NCI-H524 treated with DMSO at 0.1 percent for 48 hours (cell line): ENCODE results near the gene CADM4.
A peak's percentile ranks its signal among the peaks of the same experiment; 100 is the strongest.
"Not testable (repeated sequence)": the region's sequence is repeated elsewhere in the genome, so short reads cannot be mapped to it uniquely, and the experiment has no call there.

Experiments
- DNase-seq: peaks from one replicate; lab custom pipeline; 2025; lab: John Stamatoyannopoulos, UW

Gene CADM4

DNA sequence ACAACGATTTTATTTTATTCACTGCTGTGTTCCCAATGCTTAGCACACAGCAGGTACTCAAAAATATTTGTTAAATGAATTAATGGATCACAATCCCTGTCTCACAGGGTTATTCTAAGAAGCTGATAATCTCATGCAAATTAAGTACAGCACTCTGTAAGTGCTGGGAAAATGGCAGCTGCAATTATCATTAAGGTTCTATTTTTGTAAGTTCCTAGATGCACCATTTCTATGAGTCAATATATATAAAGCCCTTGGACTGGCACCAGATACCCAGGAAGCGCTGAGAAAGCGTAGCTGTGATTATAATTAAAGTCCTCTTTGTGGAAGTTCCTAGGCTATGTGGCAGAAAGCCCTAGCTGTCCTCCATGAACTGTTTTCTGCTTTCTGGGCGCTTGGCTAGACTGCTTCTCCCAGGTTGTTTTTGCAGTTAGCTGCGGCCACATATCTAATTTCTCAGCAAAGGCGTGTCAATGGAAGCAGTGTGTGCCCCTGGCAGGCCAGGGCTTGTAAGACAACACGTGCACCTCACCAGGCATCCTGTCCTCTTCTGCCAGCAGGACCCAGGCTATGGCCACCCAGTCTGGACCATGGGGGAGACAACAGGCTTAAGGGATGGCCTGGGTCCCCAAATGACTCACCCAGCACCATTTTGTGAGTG lies 33.0 kb downstream of the CADM4 start:
- DNase-seq, result no peak

DNA sequence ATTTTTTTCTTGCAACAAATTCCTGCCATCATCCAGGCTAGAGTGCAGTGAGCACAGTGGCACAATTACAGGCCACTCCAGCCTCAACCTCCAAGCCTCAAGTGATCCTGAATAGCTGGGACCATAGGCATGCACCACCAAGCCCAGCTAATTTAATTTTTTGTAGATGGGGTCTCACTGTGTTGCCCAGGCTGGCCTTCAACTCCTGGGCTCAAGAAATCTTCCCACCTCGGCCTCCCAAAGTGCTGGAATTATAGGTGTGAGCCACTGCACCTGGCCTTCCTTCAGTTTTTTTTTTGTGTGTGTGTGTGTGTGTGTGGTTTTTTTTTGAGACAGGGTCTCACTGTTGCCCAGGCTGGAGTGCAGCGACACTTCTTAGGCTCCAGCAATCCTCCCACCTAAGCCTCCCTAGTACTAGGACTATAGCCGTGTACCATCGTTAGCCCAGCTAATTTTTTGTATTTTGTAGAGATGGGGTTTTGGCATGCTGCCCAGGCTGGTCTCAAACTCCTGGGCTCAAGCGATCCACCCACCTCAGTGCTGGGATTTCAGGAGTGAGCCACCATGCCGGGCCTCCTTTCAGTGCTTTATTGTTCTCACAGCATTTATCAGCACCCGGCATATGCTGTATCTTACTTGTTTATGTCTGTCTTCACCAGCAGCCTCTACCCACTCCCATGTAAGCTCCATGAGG lies 33.6 kb downstream of the CADM4 start:
- no peak for DNase-seq

DNA sequence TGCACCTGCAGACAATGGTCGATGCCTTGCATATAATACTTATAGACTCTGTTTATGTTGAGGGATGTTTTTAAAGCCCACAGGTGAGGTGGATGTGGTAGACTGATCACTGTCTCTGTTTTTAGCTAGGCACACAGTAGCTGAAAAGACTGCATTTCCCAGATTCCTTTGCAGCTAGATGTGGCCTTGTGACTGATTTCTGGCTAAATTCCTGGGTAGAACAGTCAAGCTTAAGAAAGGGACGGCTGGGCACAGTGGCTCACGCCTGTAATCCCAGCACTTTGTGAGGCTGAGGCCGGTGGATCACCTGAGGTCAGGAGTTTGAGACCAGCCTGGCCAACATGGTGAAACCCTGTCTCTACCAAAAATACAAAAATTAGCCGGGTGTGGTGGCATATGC lies 39.3 kb downstream of the CADM4 start:
- not testable (repeated sequence) for DNase-seq

DNA sequence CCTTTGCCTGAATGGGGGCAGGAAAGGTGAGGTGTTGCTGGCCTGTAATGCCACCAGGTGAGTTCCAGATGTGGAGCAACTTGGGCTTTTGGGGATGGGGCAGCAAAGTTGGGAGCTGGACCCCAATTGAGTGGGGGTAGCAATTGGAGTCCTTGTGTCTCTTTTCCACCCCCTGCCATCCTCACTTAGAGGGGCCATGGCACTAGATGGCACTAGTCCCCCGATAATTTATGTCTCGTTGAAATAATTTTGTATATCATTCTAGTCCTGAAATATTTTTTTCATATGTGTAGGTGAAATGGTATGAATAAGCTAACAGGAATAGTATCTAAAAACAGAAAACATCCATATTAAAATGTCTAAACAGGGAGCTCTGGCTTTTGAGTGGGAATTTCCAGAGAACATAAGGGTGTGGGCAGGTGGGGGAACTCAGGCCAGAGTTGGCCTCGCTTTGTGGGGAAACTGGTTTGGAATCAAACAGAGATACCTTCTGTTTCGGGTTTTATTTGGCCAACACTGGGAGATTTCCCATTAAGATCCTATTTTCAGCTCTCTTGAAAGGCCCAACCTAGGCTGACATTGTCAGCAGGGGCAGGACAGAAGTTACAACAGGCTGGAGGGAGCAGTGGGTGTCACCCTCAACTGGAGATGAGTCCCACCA lies 39.9 kb downstream of the CADM4 start:
- no peak for DNase-seq

DNA sequence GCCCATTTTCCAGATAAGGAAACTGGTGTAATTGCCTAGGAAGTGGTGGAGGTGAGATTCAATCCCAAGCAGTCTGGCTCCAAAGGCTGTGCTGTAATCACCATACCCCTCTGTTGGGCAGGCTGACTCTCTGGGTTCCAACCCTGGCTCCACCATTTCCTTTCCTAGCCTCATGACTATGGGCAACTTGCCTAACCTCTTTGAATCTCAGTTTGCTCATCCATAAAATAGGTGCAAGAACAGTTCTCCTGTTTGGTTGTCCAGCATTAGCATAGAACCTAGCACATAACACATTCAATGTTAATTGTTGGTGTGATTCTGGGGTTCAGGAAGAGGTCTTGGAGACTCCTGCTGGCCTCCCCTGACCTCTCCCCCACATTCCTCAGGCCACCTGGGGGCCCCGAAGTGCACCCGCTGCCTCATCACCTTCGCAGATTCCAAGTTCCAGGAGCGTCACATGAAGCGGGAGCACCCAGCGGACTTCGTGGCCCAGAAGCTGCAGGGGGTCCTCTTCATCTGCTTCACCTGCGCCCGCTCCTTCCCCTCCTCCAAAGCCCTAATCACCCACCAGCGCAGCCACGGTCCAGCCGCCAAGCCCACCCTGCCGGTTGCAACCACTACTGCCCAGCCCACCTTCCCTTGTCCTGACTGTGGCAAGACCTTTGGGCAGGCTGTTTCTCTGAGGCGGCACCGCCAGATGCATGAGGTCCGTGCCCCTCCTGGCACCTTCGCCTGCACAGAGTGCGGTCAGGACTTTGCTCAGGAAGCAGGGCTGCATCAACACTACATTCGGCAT lies 41.0 kb downstream of the CADM4 start:
- DNase-seq, result no peak

DNA sequence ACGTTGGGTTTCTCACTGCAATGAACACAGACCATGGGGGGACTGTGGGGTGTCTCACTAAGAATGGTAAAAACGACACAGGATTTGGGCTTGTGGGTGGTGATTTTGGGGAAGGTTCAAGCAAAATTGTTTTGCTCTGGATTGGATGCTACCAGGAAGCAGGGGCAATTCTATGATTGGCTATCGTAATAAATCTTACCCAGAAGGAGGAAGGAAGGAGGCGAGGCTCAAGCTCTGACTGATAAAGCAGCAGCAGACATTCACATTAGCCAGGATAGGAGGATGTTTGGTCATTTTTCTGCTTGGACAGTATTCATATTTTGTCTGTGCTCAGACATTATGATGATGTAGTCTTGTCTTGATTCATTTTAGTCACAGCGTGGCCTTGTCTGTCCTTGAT lies 41.8 kb downstream of the CADM4 start:
- DNase-seq, result no peak

DNA sequence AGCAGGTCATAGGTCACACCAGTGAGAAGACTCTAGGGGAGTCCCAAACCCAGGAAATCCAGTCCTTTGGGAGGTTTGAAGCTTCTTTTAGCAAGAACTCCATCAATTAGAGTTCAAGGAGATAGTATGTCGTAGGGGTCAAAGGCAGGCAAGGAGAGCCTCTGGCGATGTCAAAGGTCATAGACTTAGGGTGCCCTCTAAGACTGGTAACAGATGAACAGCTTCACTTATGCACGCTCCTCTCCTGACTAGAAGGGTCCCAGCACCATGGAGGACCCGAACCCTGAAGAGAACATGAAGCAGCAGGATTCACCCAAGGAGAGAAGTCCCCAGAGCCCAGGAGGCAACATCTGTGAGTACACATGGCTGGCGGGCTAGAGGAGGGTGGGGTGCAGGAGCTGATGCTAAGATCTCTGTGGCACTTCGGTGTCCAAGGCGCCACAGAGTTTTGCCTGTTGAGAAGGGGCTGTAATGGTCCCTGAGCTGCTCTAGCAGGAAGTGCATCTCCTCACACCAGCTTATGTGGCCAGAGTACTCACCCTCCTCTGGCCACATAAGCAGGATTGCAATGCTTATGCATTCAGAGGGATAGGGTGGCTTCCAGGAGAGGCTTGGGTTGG lies 42.7 kb downstream of the CADM4 start:
- DNase-seq, result no peak

DNA sequence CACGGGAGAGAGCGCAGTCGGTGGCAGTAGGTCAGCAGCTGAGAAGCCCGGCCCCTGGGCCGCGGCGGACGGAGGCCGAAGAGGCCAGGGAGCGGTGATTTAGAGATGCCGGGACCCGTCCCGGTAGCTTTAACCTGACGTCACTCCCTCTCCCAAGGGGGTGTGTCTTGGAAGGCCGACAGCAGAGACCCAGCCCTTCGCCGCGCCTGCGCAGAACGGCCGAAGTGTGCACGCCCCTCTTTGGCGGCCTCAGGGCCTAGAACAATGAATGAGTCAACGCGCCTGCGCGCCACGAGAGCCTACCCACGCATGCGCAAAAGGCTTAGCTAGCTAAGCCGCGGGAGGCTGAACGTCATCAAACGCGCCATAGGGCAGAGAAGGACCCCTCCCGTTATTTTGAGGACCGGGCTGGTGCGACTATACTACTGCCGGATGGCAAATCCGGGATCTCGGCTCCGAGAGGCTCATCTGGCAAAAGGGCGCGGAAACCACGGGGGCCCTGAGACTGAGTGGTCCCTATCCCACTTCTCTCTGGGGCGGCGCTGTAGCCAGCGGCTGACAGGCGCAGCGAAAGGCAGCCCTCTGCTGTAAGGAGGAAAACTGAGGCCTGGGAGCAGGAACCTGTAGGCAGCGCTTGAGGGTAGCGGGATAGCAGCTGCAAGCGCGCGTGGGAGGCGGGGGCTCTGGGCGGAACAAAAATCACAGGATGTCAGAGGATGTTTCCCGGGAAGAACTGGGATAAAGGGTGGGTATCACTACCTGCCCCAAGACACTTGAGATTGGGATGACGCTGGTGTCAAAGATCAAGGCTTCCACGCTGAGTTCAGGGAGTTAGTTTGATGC lies 43.4 kb downstream of the CADM4 start, which contains the start of the genes IRGQ and ZNF576:
TSS of gene IRGQ (minus strand) at position 136 of the 843 bp plus-strand sequence. CDS start 796 bp downstream, outside the sequence.
TSS of gene ZNF576 (plus strand) at position 597 of the 843 bp plus-strand sequence. CDS start 514 bp downstream, outside the sequence.
- DNase-seq, result peak; percentile 81

DNA sequence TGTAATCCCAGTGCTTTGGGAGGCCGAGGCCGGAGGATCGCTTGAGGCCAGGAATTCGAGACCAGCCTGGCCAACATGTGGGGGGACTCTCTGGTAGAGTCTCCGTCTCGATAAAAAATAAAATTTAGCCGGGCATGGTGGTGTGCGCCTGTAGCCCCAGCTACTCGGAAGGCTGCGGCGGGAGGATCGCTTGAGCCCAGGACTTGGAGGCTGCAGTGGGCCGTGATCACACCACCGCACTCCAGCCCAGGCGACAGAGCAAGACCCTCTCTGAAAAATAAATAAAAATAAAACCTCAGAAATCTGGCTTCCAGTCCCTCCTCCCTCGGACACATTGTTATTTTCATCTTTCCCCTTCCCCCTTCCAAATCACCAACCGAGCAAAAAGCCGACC lies 44.0 kb downstream of the CADM4 start:
- DNase-seq, result no peak

DNA sequence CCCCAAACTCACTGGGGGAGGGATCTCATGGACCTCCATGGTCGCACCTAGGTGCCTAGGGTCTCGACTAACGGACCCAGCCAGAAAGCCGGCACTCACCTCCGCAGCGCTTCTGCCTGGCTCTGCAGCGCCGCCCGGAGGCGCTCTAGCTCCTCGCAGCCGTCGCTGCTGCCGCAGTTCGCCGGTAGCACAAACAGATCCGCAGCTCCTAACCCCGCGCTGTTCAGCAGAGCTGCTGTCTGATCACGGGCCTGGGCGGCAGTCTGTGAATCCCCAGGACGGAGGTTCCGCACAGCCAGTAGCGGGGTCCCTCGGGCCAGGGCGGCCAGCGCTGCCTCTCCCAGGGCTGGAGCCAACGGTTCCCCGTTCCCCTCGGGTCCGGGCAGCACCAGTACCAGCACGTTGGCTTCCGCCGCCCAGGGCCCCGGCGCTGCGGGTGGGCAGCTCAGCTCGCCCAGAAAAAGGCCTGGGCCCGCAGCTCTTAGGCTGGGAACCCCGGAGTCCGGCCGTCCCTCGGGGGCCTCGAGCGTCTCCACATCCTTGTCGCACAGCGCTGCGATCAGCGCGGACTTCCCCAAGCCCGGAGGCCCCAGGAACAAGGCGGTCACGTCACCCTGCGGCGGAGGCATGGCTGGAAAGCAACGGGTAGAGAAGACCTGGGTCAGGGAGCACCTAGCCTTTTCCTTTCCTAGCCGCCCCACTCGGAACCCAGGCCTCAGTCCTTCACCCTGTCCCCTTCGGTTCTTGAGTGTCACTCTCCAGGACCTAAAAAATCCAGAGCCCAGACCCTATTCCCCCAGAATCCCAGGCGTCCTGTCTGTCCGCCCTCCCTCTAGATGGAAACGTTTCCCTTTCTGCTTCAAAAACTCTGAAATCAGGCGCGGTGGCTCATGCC lies 44.7 kb downstream of the CADM4 start:
- no peak for DNase-seq

DNA sequence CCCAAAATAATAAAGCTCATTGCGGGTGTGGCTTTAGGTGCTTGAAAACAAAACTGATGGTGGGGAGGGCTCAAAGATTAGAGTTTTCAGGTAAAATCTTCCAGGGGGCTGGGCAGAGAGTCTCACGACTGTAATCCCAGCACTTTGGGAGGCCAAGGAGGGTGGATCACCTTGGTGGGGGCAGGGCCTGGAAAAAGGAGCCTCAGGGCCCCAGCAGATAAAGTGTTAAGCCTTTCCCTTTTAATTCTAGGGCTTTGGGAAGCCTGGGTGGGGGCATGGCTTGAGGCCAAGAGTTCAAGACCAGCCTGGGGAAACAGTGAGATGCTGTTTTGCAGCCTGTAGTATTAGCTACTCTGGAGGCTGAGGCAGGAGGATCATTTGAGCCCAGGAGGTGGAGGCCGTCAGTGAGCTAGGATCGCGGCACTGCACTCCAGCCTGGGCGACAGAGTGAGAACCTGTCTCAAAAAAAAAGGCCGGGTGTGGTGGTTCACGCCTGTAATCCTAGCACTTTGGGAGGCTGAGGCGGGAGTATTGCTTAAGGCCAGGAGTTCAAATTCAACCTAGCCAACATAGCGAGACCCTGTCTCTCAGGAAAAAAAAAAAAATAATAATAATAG lies 45.5 kb downstream of the CADM4 start:
- no peak for DNase-seq

DNA sequence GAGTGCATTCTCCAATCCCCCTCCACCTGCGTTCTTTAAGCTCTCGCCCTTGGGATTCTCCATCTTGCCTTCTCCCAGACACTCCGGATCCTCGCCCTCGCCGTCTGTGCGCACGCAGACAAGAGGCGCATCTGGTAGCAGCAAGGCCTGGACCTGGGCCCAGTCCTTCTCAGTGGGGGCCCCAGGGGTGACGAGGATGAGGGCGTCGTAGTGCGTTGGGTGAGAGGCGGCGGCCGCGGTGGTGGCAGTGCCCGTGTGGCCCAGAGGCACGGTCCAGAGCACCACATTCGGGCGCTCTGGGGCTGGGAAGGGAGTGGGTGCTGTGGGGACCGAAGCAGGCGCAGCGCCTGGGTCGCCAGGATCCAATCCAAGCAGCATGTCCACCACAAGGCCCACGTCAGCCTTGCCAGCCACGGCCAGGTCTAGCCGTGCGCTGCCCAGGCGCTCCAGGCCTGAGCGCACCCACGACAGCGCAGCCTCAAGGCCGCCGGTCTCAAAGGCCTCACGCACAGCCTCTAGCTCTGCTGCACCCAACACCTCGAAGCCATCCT lies 46.8 kb downstream of the CADM4 start:
- DNase-seq, result no peak

DNA sequence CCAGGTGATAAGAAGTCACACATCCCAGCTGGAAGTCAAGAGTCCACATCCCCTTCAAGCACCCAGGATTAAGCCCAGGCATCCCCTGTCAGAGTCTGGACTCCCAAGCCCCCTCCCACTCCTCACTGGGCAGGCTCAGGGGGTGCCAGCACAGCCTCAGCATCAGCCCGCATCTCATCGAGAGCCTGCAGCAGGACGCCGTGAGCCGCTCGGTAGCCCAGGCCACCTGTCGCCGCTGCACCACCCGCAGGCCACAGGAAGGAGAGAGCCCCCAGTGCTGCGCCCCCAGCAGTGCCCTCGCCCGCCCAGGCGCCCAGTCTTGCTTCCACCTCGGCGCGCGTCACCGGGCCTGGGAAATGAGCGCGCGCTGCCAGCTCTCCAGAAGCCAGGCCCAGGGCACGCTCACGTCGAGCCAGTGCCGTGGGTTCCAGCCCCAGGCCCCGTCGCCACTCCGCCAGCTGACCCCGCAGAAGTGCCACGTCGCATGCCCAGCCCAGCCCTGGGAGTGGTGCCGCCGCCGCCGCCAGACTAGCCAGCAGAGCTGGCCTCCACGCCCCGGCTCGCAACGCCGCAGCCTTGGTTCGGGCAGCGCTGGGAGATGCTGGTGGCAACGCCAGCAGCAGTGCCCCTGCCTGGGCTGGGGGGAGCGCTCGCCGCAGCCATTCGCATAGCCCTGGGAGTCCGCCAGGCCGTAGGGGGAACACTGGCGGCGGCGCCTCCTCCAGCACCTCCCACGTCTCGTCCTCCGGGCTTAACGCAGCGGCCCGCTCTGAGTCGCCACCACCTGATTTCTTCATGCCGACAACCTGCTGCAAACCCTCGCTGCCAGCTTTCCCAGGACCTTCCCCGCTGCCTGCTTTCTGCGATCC lies 47.5 kb downstream of the CADM4 start:
- no peak for DNase-seq

DNA sequence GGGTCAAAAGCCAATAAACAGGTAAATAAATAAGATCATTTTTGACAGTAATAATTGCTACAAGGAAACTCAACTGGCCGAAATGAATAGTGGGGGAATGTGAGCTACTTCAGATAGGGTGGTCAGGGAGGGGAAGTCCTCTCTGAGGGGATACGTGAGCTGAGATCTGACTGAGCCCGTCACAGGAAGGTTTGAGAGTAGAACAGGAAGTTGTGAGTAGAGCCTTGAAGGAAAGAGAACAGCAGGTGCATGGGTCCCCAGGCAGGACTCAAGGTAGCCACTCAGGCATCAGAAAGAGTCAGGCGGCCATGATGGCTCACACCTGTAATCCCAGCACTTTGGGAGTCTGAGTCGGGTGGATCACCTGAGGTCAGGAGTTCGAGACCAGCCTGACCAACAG lies 50.0 kb downstream of the CADM4 start:
- DNase-seq, result no peak

DNA sequence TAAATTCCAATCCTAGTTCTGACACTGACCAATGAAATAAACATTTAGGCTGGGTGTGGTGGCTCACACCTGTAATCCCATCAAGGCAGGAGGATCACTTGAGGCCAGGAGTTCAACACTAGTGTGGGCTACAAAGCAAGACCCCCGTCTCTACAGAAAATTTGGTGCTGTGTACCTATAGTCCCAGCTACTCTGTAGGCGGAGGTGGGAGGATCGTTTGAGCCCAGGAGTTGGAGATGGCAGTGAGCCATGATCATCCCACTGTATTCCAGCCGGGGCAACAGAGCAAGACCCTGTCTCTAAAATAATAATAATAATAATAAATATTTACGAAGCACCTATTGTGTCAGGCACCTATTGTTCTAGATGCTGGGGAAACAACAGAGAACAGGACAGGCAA lies 50.4 kb downstream of the CADM4 start:
- DNase-seq, result no peak

DNA sequence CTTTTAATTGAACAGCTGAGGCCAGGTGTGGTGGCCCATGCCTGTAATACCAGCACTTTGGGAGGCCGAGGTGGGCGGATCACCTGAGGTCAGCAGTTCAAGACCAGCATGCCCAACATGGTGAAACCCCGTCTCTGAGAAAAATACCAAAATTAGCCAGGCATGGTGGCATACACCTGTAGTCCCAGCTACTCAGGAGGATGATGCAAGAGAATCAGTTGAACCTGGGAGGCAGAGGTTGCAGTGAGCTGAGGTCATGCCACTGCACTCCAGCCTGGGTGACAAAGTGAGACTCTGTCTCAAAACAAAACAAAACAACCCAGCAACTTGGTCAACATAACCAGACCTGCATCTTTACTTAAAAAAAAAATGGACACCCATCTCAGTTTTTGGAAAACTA lies 52.6 kb downstream of the CADM4 start:
- DNase-seq, result not testable (repeated sequence)

DNA sequence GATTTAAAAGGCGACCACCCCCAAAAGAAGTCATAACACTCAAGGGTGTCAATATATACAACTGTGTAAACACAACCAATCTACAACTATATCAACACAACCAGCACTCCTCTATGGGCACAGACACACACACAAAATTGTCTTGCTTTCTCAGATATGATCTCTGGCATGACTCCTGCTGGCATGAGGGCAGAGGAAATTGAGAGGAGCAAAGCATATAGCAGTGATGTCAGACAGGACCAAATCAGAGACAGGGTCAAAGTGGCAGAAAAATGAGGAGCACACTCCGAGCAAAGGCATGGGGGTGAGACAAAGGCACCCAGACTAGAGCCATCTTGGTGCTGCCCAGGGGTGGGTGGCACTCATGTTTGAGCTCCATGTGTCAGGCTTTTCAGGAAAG lies 53.3 kb downstream of the CADM4 start:
- no peak for DNase-seq

DNA sequence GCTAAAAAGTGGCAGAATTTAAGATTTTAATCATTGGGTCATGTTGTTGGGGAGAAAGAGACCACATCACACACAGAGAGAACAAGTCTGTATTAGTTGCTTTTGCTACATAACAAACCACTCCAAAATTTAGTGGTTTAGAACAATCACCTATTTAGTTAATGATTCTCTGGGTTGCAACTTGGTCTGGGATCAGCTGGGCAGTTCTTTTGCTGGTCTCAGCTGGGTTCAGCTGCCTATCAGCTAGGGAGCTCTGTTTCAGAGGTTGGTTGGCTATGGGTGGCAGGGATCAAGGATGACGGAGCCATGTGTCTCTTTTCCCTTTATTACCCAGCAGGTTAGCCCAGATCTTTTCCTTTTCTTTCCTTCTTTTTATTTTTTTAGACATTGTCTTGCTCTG lies 55.2 kb downstream of the CADM4 start:
- DNase-seq, result no peak
